Esophagus squamous epithelium (tissue), 5 donors: ENCODE measurements around the gene NELL1. TPM values are rescaled to one million over a fixed set of nuclear protein-coding genes. Genes with fewer than 3 reads are reported as not detected.

Source experiments
- DNase-seq: peaks from one replicate; lab custom pipeline; 2025; lab: John Stamatoyannopoulos, UW
- H3K27ac ChIP-seq, 4 donors: fragments of 200-600 bp; sonication (generic); one replicate each; pipeline ENCODE4 v1.5.1; 2016 to 2019; ENCODE audit warnings: mild to moderate bottlenecking in 1 of 4
- H3K27me3 ChIP-seq, 4 donors: fragments of 200-600 bp; sonication (generic); 1 replicate in 3 of 4; 2 replicates in 1 of 4; pipeline versions ENCODE4 v1.5.1 to v1.6.0; 2017 to 2021; ENCODE audit warnings: antibody characterized with exemption in 1 of 4
- H3K36me3 ChIP-seq, 3 donors: fragments of 200-600 bp; sonication (generic); one replicate each; pipeline ENCODE4 v1.5.1; 2016 to 2019
- H3K4me1 ChIP-seq, 3 donors: fragments of 200-600 bp; sonication (generic); one replicate each; pipeline ENCODE4 v1.5.1; 2017 to 2019
- H3K4me3 ChIP-seq, 4 donors: fragments of 200-600 bp; sonication (generic); 1 replicate in 3 of 4; 2 replicates in 1 of 4; pipeline ENCODE4 v1.5.1; 2016 to 2019; ENCODE audit warnings: mild to moderate bottlenecking in 2 of 4, moderate library complexity in 1 of 4
- H3K9me3 ChIP-seq, 3 donors: fragments of 200-600 bp; sonication (generic); one replicate each; pipeline ENCODE4 v1.5.1; 2016 to 2019
- POLR2A ChIP-seq, 4 donors: fragments of 450-650 bp; IDR thresholded peaks; one replicate each; pipeline ENCODE4 v1.6.1; 2017; ENCODE audit warnings: antibody characterized with exemption in 4 of 4, mild to moderate bottlenecking in 4 of 4, moderate library complexity in 3 of 4
- WGBS, 2 donors: methylation state at CpG; one replicate each; pipeline ENCODE4 v1.1.5; 2018; 5-methylcytosine and 5-hydroxymethylcytosine counted together
- intact Hi-C: fragments of 100-400 bp; cut with DNase I; formaldehyde crosslinking; loops from one replicate; pipeline ENCODE4 v1.15.0; 2022
- total RNA-seq, 4 donors: library from RNA; depleted of rRNA; stranded (reverse); fragments of >200 nt; gene quantifications; one replicate each; pipeline ENCODE4 v1.1.0, GENCODE V29; 2016
- TF ChIP-seq, protein P1 (sequence below), 6 experiments: fragments of 450-650 bp in 4 of 6; fragments of 200-600 bp in 2 of 6; sonication (generic) in 2 of 6; IDR thresholded peaks; one replicate each; pipeline ENCODE4 v1.5.1; 2016 to 2019; ENCODE audit warnings: antibody characterized with exemption in 6 of 6, mild to moderate bottlenecking in 4 of 6, moderate library complexity in 4 of 6
- donor health status: DM: yes; HTN: yes; CAD: no.

The NELL1 gene
- total RNA-seq, 4 donors from 2014 or later, result 1.5 TPM; not detected in 3

DNA sequence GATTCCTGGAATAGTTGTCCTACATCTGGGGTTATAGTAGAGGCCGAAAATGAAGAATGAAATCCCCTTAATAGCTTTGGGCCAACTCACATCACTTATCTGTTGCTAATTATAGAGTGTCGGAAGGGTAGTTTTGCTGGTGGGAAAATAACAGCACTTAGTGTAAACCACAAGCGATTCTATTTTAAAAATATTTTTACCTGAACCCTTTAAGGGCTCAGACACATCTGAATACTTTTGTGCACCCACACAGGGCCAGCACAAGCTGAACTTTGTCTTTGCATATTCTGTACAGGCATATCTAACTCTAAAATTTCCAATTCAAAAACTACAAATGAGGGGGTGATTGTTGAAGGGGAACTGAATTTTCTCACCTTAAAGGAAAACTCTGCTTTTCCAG, 42.4 kb upstream of the NELL1 start:
- Histone ChIP-seq H3K27me3 (peaks cover 0 to 8% (median 0%) of the 10 kb centered on the region in 4 donors), H3K4me1 (no peaks in the 10 kb centered on the region), H3K36me3 (no peaks in the 10 kb centered on the region), H3K27ac (no peak overlapping the region), H3K4me3 (no peak overlapping the region), H3K9me3 (no peaks in the 10 kb centered on the region)
- no peak for DNase-seq
- intact Hi-C loops, result no loop called here
- WGBS, 2 donors, result 66 to 74% methylated on average over 3 of the region's 3 CpGs
- TF ChIP-seq, protein P1, sequence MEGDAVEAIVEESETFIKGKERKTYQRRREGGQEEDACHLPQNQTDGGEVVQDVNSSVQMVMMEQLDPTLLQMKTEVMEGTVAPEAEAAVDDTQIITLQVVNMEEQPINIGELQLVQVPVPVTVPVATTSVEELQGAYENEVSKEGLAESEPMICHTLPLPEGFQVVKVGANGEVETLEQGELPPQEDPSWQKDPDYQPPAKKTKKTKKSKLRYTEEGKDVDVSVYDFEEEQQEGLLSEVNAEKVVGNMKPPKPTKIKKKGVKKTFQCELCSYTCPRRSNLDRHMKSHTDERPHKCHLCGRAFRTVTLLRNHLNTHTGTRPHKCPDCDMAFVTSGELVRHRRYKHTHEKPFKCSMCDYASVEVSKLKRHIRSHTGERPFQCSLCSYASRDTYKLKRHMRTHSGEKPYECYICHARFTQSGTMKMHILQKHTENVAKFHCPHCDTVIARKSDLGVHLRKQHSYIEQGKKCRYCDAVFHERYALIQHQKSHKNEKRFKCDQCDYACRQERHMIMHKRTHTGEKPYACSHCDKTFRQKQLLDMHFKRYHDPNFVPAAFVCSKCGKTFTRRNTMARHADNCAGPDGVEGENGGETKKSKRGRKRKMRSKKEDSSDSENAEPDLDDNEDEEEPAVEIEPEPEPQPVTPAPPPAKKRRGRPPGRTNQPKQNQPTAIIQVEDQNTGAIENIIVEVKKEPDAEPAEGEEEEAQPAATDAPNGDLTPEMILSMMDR (IDR thresholded peaks at IDR 0.05), result no peak
- TF ChIP-seq POLR2A (IDR thresholded peaks at IDR 0.05), result no peak

DNA sequence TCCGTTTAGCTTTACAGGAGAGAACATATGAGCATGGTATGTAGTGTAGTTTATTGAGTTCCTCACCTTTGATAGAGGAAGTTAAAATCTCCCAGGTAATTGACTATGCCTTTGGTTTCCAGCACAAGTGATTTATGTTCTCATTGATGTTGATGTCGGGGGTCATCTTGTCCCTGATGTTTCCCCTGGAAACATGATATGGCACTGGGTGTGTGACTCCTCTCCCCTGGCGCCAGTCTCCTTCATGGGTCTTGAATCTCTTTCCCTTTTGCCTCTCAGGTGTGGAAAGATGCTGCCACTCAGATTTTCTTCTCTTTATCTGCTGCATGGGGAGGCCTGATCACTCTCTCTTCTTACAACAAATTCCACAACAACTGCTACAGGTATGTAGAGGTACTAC, 41.7 kb upstream of the NELL1 start:
- TF ChIP-seq, protein P1 (IDR thresholded peaks at IDR 0.05), result no peak
- no peak for TF ChIP-seq POLR2A (IDR thresholded peaks at IDR 0.05)
- no peak overlapping the region for H3K4me3 ChIP-seq

DNA sequence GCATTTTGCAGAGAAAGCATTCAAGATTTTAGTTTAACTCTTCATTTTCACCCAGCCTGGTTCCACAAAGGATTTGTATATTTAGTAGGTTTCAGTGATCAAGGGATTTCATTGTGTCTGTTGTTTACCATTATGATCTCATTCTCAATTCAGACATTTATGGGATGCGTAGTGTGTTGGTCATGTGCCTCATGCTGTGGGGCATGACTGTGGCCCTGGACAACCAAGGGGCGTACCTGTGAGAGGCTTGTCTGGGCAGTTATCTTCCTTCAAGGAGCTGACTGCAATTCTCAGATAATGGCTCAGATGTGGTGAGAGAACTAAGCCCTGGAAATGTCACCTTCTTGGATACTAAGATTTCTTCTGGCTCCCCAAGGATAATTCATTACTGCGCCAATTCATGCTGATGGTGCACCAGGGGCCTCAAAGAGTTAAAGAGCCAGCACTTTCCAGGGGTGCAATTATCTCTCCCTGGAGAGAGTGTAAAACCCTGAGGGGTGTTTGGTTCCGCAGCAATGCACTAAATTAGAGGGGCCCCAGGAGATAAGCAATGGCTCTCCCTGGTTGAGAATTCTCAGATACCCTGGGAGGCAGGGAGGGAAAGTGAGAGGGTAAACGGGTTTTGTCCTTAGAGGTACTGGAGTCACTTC, 37.7 kb upstream of the NELL1 start:
- Histone ChIP-seq H3K27ac (no peak overlapping the region), H3K9me3 (no peaks in the 10 kb centered on the region), H3K4me3 (no peak overlapping the region), H3K27me3 (peaks cover 0 to 13% (median 0%) of the 10 kb centered on the region in 4 donors), H3K4me1 (no peaks in the 10 kb centered on the region), H3K36me3 (no peaks in the 10 kb centered on the region)
- WGBS, 2 donors, result 53 to 60% methylated on average over 3 to 4 of the region's 5 CpGs
- no peak for DNase-seq
- intact Hi-C loops, result no loop called here
- TF ChIP-seq, protein P1 (IDR thresholded peaks at IDR 0.05), result no peak
- no peak for TF ChIP-seq POLR2A (IDR thresholded peaks at IDR 0.05)

More for the DNA sequence above, 41.7 kb upstream of the NELL1 start:
- Histone ChIP-seq H3K27me3 (peaks cover 0 to 8% (median 0%) of the 10 kb centered on the region in 4 donors), H3K36me3 (no peaks in the 10 kb centered on the region), H3K9me3 (no peaks in the 10 kb centered on the region), H3K4me1 (no peaks in the 10 kb centered on the region), H3K27ac (no peak overlapping the region)
- intact Hi-C loops, result no loop called here
- DNase-seq, result no peak
- whole genome bisulfite sequencing, 2 donors, result 26 to 73% methylated on average over 3 of the region's 3 CpGs

DNA sequence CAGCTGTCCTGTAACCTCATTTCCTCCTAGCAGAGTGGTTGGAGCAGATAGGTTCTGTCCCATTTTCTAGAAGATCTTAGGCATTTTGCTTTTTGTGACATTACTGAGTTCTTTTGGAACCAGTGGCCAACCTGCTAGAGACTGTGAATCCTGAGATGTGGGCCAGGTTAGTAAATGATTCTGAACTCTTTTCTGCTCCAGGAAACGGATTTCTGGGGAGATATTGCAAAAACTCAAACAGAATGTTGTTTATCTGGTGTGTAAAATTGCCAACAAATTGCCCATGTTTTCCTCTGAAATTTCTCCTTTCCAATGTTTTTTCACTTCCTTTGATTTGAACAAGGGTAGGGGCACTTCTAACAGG, 37.2 kb upstream of the NELL1 start:
- H3K36me3 ChIP-seq, result no peaks in the 10 kb centered on the region
- peaks cover 0 to 18% (median 0%) of the 10 kb centered on the region in 4 donors for H3K27me3 ChIP-seq
- TF ChIP-seq, protein P1 (IDR thresholded peaks at IDR 0.05), result no peak
- TF ChIP-seq POLR2A (IDR thresholded peaks at IDR 0.05), result no peak
- H3K4me3 ChIP-seq, result no peak overlapping the region
- no peaks in the 10 kb centered on the region for H3K4me1 ChIP-seq
- WGBS, 2 donors, result 38 to 42% methylated on average over 1 of the region's 1 CpG
- intact Hi-C loops, result no loop called here
- DNase-seq, result no peak
- no peak overlapping the region for H3K27ac ChIP-seq
- no peaks in the 10 kb centered on the region for H3K9me3 ChIP-seq

DNA sequence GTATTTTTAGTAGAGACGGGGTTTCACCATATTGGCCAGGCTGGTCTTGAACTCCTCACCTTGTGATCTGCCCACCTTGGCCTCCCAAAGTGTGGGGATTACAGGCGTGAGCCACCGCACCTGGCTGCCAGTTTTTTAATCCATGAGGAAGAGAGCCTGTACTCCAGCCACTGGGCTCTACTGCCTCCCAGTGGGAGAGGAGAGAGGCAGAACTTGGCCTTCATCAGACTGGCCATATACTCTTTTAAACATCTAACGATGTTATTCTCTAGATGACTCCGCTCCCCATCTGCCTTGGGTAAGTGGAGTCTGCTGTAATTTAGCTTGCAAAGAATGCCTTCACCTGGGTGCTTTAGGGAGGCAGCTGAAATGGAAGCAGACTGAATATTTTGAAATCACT, 35.3 kb upstream of the NELL1 start:
- H3K4me1 ChIP-seq, result no peaks in the 10 kb centered on the region
- H3K27me3 ChIP-seq, result peaks cover 0 to 22% (median 0%) of the 10 kb centered on the region in 4 donors
- DNase-seq, result no peak
- H3K36me3 ChIP-seq, result no peaks in the 10 kb centered on the region
- TF ChIP-seq, protein P1 (IDR thresholded peaks at IDR 0.05), result no peak
- no peak for TF ChIP-seq POLR2A (IDR thresholded peaks at IDR 0.05)
- no peaks in the 10 kb centered on the region for H3K9me3 ChIP-seq
- intact Hi-C loops, result no loop called here
- no peak overlapping the region for H3K4me3 ChIP-seq
- no peak overlapping the region for H3K27ac ChIP-seq
- WGBS, 2 donors, result 84 to 100% methylated on average over 3 to 5 of the region's 5 CpGs
